ENCODE measurements around the gene APOL3. TPM values are rescaled to one million over a fixed set of nuclear protein-coding genes. Genes with fewer than 3 reads are reported as not detected.
"Not testable (repeated sequence)": the region's sequence is repeated elsewhere in the genome, so short reads cannot be mapped to it uniquely, and the experiment has no call there.

The APOL3 gene
- total RNA-seq, 1 donor from 2014 or later: 58.2 TPM

DNA sequence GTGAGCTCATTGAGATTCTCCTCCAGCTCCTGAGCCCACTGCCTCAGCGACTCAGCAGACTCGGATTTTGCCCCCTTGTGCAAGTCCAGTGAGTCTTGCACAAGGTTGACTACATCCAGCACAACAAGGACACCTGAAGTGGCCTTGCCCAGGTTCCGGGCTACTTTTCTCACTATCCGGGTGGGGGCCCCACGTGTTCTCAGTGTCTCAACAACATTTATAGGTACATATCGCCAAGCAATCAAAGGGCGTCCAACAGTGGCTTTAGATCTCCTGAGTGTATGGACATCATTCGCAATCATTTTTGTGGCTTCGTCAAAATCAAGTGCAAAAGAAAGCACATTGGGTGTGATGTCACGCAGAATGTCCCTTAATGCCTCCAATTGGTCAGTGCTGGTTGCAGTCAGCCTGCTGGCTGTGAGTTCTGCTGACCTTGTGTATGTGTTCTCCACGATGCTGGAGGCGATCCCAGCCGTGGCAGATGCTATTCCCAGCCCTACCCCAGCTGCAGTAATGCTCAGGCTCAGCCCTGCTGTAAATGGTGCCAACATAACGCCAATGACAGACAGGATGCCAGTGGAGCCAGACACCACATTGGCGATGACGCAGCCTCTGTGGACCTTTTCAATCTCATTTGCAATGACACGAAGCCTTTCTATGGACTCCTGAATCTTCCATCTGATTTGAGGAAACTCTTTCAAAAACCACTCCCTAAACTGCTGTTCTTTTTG is 30.7 kb upstream of the APOL3 start:
- Histone ChIP-seq H3K4me3 (no peak overlapping the region), H3K27me3 (no peaks in the 10 kb centered on the region), H3K9me3 (no peaks in the 10 kb centered on the region), H3K27ac (no peak overlapping the region), H3K4me1 (no peaks in the 10 kb centered on the region), H3K36me3 (no peaks in the 10 kb centered on the region)
- TF ChIP-seq, protein P1, sequence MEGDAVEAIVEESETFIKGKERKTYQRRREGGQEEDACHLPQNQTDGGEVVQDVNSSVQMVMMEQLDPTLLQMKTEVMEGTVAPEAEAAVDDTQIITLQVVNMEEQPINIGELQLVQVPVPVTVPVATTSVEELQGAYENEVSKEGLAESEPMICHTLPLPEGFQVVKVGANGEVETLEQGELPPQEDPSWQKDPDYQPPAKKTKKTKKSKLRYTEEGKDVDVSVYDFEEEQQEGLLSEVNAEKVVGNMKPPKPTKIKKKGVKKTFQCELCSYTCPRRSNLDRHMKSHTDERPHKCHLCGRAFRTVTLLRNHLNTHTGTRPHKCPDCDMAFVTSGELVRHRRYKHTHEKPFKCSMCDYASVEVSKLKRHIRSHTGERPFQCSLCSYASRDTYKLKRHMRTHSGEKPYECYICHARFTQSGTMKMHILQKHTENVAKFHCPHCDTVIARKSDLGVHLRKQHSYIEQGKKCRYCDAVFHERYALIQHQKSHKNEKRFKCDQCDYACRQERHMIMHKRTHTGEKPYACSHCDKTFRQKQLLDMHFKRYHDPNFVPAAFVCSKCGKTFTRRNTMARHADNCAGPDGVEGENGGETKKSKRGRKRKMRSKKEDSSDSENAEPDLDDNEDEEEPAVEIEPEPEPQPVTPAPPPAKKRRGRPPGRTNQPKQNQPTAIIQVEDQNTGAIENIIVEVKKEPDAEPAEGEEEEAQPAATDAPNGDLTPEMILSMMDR (IDR thresholded peaks at IDR 0.05): no peak
- intact Hi-C loops (cut with DNase I): loop anchor here (10.0 kb wide), 1 partner anchor 84 kb away; no protein-coding TSS in a partner anchor
- DNase-seq: no peak
- ATAC-seq: peak; percentile 44

DNA sequence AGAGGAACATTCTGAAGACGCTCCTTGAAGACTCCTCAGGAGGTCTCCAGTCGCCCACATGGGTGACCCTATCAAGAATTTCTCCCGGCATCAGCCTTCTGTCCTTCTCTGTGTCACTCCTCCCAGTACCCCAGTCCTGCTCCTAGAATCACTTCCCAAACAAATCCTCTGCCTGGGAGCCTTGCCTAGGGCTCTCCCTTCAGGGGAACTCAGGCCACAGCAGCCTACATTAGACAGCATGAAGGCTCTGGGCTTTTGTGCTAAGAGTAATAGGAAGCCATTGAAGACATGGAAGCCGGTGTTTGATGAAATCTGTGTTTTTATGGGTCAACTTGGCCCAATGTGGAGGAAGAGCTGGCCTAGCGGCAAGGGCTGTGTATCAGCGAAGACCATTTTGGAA is 27.3 kb upstream of the APOL3 start:
- ATAC-seq; H3K4me3 ChIP-seq; H3K27me3 ChIP-seq; DNase-seq; H3K27ac ChIP-seq; intact Hi-C loops (cut with DNase I); H3K9me3 ChIP-seq; H3K4me1 ChIP-seq; H3K36me3 ChIP-seq: not testable (repeated sequence)

DNA sequence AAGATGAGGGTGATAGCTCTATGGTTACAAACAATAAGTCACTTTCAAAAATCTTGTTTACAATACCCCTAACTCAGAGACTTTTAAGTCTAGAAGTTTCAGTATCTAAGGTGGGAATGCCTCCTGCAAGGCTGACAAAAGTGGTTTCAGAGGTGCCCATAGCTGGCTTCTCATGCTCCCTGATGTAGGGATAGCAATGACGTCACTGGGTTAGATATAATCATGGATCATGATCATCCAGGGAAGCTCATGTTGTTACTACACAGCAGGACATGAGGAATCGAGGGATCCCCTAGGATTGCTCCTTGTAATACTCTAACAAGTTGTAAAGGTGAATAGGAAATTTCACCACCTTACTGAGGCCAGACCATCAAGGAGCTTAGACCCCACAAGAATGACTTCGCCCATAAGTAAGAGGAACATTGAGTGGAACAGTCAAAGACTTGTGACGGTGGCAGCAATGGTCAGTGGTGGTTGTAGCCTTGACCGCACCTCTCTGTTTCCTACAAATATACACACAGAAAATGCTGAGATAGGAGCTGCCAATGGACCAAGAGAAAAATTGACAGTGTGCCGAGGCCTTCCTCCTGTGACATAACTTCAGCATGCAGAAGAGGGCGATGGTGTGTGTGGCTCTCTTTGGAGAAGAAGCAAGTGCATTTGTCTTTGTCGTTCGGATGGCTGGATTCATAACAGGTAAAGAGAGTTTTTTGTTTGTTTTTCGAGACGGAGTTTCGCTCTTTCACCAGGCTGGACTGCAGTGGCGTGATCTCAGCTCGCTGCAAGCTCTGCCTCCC is 25.5 kb upstream of the APOL3 start:
- no peaks in the 10 kb centered on the region for H3K36me3 ChIP-seq
- no peaks in the 10 kb centered on the region for H3K4me1 ChIP-seq
- no peak for DNase-seq
- H3K9me3 ChIP-seq: no peaks in the 10 kb centered on the region
- no peak overlapping the region for H3K4me3 ChIP-seq
- no peak overlapping the region for H3K27ac ChIP-seq
- no peaks in the 10 kb centered on the region for H3K27me3 ChIP-seq
- ATAC-seq: no peak
- intact Hi-C loops (cut with DNase I): no loop called here
- TF ChIP-seq, protein P1 (IDR thresholded peaks at IDR 0.05): no peak

DNA sequence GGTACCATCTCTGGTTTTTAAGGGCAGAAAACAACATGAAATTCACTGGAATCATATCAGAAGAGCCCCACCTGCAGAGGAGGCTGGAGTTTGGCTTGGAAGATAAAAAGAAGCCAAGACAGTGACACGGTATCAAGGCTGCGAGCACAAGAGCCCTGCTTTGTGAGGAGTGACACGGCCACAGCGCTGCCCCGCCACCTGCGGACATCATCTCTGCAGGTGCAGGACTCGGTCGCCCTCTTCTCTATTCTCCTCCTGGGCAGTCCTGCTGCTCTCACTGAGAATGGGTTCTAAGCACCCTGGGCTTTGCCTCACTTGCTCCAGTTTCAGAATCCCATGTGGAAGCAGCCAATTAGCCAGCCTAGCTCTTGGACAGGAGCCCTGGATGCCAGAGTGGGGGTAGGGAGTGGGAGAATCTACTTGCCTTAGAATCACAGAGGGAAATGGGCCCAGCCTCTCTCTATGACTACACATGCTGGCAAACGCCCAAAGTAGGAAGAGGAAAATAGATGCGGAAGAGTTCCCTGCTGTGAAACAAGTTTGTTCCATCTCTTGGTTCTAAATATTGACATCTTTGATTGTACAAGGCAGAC is 24.0 kb upstream of the APOL3 start:
- no peak for ATAC-seq
- H3K27me3 ChIP-seq: no peaks in the 10 kb centered on the region
- no peak for DNase-seq
- H3K9me3 ChIP-seq: no peaks in the 10 kb centered on the region
- H3K4me3 ChIP-seq: no peak overlapping the region
- H3K4me1 ChIP-seq: no peaks in the 10 kb centered on the region
- H3K27ac ChIP-seq: no peak overlapping the region
- H3K36me3 ChIP-seq: no peaks in the 10 kb centered on the region
- TF ChIP-seq, protein P1 (IDR thresholded peaks at IDR 0.05): no peak
- intact Hi-C loops (cut with DNase I): loop anchor here (5.0 kb wide), 1 partner anchor 42 kb away; no protein-coding TSS in a partner anchor

DNA sequence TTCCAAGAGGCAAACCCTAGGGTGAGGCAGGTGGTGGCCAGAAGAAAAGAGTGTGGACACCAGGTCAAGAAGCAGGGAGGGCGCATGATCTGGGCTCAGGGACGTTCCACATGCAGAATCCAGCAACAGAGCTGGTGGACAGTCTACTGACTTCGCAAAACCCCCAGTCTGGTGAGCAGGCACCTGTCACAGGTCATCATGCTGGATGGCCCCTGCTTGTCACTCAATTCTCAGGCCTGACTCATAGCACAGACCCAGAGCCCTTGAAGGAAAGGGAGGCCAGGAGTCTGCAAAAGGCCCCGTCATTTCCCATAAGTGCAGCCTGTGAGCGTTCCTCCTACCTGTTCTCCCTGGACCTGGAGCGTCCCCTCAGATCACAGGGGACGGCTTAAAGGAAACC is 22.9 kb upstream of the APOL3 start:
- H3K36me3 ChIP-seq: no peaks in the 10 kb centered on the region
- no peaks in the 10 kb centered on the region for H3K9me3 ChIP-seq
- no peak for DNase-seq
- intact Hi-C loops (cut with DNase I): loop anchor here (5.0 kb wide), 1 partner anchor 41 kb away; no protein-coding TSS in a partner anchor
- TF ChIP-seq, protein P1 (IDR thresholded peaks at IDR 0.05): no peak
- no peaks in the 10 kb centered on the region for H3K4me1 ChIP-seq
- no peak for ATAC-seq
- H3K4me3 ChIP-seq: no peak overlapping the region
- no peak overlapping the region for H3K27ac ChIP-seq
- no peaks in the 10 kb centered on the region for H3K27me3 ChIP-seq

DNA sequence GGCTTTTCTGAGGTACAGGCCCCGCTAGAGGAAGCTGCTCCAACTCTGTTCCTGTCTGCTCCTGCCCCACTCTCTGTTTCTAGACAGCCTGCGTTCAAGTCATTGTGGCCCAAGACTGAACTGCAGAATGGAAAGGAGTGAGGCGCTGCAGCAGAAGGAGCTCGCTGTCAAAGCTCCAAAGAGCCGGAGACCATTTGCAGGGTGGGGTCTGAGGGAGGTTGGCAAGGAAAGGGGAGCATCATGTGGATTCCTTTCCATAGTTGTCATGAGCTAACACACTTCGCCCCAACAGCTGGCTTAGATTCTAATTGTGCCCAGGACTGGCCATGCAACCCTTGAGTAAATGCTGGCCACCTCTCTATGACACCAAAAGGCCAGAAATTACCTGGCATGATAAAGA is 22.3 kb upstream of the APOL3 start:
- Histone ChIP-seq H3K27ac (no peak overlapping the region), H3K4me3 (no peak overlapping the region), H3K9me3 (no peaks in the 10 kb centered on the region), H3K36me3 (no peaks in the 10 kb centered on the region), H3K4me1 (no peaks in the 10 kb centered on the region), H3K27me3 (no peaks in the 10 kb centered on the region)
- TF ChIP-seq, protein P1 (IDR thresholded peaks at IDR 0.05): no peak
- intact Hi-C loops (cut with DNase I): loop anchor here (5.0 kb wide), 1 partner anchor 41 kb away; no protein-coding TSS in a partner anchor
- no peak for ATAC-seq
- no peak for DNase-seq
